HepG2 (cell line): ENCODE data around the gene CRHR1. TPM values are rescaled to one million over a fixed set of nuclear protein-coding genes. Genes with fewer than 3 reads are reported as not detected.

Experiments
- EP300 ChIP-seq, 3 experiments: sonication (generic) in 1 of 3; formaldehyde crosslinking in 1 of 3; IDR thresholded peaks; 2 replicates each; pipeline versions ENCODE4 v1.5.1 to v1.6.1; 2011 to 2020; ENCODE audit warnings: low read depth in 2 of 3, low read length in 2 of 3, borderline replicate concordance in 1 of 3, improper control_type of control experiment in 1 of 3, mild to moderate bottlenecking in 1 of 3, missing genetic modification reagents in 1 of 3, moderate library complexity in 1 of 3
- PRMT3 ChIP-seq: sonication (generic); formaldehyde crosslinking; IDR thresholded peaks from 2 replicates; pipeline ENCODE4 v1.8.1; 2022; ENCODE audit warnings: low read depth, mild to moderate bottlenecking, moderate library complexity, missing genetic modification reagents, borderline replicate concordance
- SCMH1 ChIP-seq: sonication (generic); formaldehyde crosslinking; IDR thresholded peaks from 2 replicates; pipeline ENCODE4 v1.9.0; 2021; ENCODE audit warnings: missing genetic modification reagents, mild to moderate bottlenecking, borderline replicate concordance
- ZMYM3 ChIP-seq: sonication (generic); formaldehyde crosslinking; IDR thresholded peaks from 2 replicates; pipeline ENCODE4 v1.5.1; 2020; ENCODE audit warnings: mild to moderate bottlenecking, missing genetic modification reagents
- ZNF138 ChIP-seq: sonication (generic); formaldehyde crosslinking; IDR thresholded peaks from 2 replicates; pipeline ENCODE4 v1.5.0; 2020; ENCODE audit warnings: mild to moderate bottlenecking, low read depth, missing genetic modification reagents
- ZNF296 ChIP-seq: sonication (generic); formaldehyde crosslinking; conservative IDR thresholded peaks from 2 replicates; pipeline ENCODE4 v1.5.0; 2020; ENCODE audit warnings: mild to moderate bottlenecking, missing genetic modification reagents
- ZNF556 ChIP-seq: sonication (generic); formaldehyde crosslinking; IDR thresholded peaks from 2 replicates; pipeline ENCODE4 v1.4.0; 2020; ENCODE audit warnings: mild to moderate bottlenecking, missing genetic modification reagents, borderline replicate concordance
- ZNF570 ChIP-seq: sonication (generic); formaldehyde crosslinking; IDR thresholded peaks from 2 replicates; pipeline ENCODE4 v1.4.0; 2020; ENCODE audit warnings: mild to moderate bottlenecking, missing genetic modification reagents, borderline replicate concordance
- ZNF644 ChIP-seq: IDR thresholded peaks from 2 replicates; pipeline ENCODE4 v1.6.1; 2016; ENCODE audit warnings: low read depth
- ZNF724P ChIP-seq: sonication (generic); formaldehyde crosslinking; IDR thresholded peaks from 2 replicates; pipeline ENCODE4 v1.8.0; 2022; ENCODE audit warnings: missing genetic modification reagents, borderline replicate concordance
- ZNF766 ChIP-seq: sonication (generic); formaldehyde crosslinking; IDR thresholded peaks from 2 replicates; pipeline ENCODE4 v1.5.0; 2020; ENCODE audit warnings: missing genetic modification reagents, borderline replicate concordance
- polyA plus RNA-seq, 8 experiments: library from polyadenylated mRNA; depleted of rRNA in 3 of 8; stranded (reverse) in 7 of 8; unstranded in 1 of 8; fragments of >200 nt; fragmentation: Illumina TruSeq in 4 of 8; extraction: Trizol in 4 of 8; gene quantifications; 2 replicates each; pipeline versions ENCODE4 v1.2.1 to v1.2.3, GENCODE V29; 2011 to 2016; ENCODE audit warnings: low read depth in 4 of 8, missing spikeins in 1 of 8, mixed read lengths in 1 of 8; ENCODE audit not compliant: insufficient read depth in 1 of 8
- total RNA-seq, 5 experiments: library from RNA; depleted of rRNA; stranded (reverse); fragments of >200 nt; fragmentation: Illumina TruSeq; extraction: Trizol; gene quantifications; 2 replicates each; pipeline ENCODE4 v1.2.3, GENCODE V29; 2016; ENCODE audit warnings: low read depth in 1 of 5
- TF ChIP-seq, protein P1 (sequence below): sonication (generic); formaldehyde crosslinking; IDR thresholded peaks from 2 replicates; pipeline ENCODE4 v1.9.0; 2021; ENCODE audit warnings: missing genetic modification reagents, borderline replicate concordance
- TF ChIP-seq, protein P2 (sequence below): sonication (generic); formaldehyde crosslinking; IDR thresholded peaks from 2 replicates; pipeline ENCODE4 v1.9.0; 2021; ENCODE audit warnings: mild to moderate bottlenecking, missing genetic modification reagents
- TF ChIP-seq, protein P3 (sequence below): sonication (generic); formaldehyde crosslinking; IDR thresholded peaks from 2 replicates; pipeline ENCODE4 v1.4.0; 2020; ENCODE audit warnings: missing genetic modification reagents
- TF ChIP-seq, protein P4 (sequence below): IDR thresholded peaks from 2 replicates; pipeline ENCODE4 v1.6.1; 2016

CRHR1 gene
- total and polyA plus RNA-seq, 2 of the 13 experiments (the other 11 are each of a cell fraction or from before 2014, with no cell fraction given), result not detected

DNA sequence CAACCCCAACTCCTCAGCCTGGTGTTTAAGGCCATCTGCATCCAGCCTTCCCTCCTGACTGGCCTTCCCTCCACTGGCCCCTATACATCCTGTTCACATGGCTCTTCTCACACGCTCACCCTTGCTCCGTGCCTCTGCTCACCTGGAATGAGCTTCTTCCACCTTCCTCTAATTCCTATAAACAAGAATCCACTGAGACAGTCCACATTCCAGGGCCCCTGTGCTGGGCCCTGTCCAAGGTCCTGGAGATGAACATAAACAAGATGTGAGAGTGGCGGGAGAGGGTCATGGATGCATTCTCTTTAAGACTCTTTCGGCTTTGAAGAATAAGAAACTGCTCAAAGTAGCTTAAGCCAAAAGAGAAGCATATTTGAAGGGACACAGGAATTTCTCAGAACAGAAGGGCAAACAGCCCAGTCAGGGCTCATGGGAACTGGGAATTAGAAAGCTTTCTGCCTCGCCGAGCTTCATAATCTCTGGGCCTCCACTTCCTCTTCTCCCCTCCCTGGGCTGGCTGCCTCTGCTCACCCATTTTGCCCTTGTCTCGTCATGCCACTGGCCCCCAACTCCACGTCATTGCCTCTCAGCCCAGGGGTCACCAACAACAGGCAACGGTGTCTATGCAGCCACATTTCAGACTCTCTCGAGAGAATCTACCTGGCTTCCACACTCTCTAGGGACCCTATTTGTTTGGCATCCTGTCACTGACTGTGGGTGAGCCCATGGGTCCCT lies 74.0 kb downstream of the CRHR1 start (continued):
- TF ChIP-seq ZNF570 (no peak), SCMH1 (no peak), ZNF766 (peak; percentile 81; the same call in 1 of the 2 replicates), ZNF724P (CRISPR knock-in tag) (no peak; the same call in 1 of the 2 replicates), ZNF296 (CRISPR knock-in tag) (0 out of 2 replicates have a peak, but pooled peaks have one; percentile 51), EP300 (IDR thresholded peaks at IDR 0.05; ENCODE audit: low read depth in 2 of 2, low read length in 2 of 2) (no peak), EP300 (CRISPR knock-in tag; IDR thresholded peaks at IDR 0.05; ENCODE audit: borderline replicate concordance) (no peak), ZNF644 (peak; percentile 52; the same call in 1 of the 2 replicates), ZNF556 (CRISPR knock-in tag) (no peak), PRMT3 (no peak), ZMYM3 (CRISPR knock-in tag) (no peak), ZNF138 (peak; percentile 64; the same call in 1 of the 2 replicates)
- TF ChIP-seq, protein P1, sequence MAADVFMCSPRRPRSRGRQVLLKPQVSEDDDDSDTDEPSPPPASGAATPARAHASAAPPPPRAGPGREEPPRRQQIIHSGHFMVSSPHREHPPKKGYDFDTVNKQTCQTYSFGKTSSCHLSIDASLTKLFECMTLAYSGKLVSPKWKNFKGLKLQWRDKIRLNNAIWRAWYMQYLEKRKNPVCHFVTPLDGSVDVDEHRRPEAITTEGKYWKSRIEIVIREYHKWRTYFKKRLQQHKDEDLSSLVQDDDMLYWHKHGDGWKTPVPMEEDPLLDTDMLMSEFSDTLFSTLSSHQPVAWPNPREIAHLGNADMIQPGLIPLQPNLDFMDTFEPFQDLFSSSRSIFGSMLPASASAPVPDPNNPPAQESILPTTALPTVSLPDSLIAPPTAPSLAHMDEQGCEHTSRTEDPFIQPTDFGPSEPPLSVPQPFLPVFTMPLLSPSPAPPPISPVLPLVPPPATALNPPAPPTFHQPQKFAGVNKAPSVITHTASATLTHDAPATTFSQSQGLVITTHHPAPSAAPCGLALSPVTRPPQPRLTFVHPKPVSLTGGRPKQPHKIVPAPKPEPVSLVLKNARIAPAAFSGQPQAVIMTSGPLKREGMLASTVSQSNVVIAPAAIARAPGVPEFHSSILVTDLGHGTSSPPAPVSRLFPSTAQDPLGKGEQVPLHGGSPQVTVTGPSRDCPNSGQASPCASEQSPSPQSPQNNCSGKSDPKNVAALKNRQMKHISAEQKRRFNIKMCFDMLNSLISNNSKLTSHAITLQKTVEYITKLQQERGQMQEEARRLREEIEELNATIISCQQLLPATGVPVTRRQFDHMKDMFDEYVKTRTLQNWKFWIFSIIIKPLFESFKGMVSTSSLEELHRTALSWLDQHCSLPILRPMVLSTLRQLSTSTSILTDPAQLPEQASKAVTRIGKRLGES (CRISPR knock-in tag), result peak; percentile 70; the same call in 1 of the 2 replicates
- TF ChIP-seq, protein P2, sequence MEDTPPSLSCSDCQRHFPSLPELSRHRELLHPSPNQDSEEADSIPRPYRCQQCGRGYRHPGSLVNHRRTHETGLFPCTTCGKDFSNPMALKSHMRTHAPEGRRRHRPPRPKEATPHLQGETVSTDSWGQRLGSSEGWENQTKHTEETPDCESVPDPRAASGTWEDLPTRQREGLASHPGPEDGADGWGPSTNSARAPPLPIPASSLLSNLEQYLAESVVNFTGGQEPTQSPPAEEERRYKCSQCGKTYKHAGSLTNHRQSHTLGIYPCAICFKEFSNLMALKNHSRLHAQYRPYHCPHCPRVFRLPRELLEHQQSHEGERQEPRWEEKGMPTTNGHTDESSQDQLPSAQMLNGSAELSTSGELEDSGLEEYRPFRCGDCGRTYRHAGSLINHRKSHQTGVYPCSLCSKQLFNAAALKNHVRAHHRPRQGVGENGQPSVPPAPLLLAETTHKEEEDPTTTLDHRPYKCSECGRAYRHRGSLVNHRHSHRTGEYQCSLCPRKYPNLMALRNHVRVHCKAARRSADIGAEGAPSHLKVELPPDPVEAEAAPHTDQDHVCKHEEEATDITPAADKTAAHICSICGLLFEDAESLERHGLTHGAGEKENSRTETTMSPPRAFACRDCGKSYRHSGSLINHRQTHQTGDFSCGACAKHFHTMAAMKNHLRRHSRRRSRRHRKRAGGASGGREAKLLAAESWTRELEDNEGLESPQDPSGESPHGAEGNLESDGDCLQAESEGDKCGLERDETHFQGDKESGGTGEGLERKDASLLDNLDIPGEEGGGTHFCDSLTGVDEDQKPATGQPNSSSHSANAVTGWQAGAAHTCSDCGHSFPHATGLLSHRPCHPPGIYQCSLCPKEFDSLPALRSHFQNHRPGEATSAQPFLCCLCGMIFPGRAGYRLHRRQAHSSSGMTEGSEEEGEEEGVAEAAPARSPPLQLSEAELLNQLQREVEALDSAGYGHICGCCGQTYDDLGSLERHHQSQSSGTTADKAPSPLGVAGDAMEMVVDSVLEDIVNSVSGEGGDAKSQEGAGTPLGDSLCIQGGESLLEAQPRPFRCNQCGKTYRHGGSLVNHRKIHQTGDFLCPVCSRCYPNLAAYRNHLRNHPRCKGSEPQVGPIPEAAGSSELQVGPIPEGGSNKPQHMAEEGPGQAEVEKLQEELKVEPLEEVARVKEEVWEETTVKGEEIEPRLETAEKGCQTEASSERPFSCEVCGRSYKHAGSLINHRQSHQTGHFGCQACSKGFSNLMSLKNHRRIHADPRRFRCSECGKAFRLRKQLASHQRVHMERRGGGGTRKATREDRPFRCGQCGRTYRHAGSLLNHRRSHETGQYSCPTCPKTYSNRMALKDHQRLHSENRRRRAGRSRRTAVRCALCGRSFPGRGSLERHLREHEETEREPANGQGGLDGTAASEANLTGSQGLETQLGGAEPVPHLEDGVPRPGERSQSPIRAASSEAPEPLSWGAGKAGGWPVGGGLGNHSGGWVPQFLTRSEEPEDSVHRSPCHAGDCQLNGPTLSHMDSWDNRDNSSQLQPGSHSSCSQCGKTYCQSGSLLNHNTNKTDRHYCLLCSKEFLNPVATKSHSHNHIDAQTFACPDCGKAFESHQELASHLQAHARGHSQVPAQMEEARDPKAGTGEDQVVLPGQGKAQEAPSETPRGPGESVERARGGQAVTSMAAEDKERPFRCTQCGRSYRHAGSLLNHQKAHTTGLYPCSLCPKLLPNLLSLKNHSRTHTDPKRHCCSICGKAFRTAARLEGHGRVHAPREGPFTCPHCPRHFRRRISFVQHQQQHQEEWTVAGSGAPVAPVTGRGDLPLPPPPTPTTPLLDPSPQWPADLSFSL, result no peak
- TF ChIP-seq, protein P3, sequence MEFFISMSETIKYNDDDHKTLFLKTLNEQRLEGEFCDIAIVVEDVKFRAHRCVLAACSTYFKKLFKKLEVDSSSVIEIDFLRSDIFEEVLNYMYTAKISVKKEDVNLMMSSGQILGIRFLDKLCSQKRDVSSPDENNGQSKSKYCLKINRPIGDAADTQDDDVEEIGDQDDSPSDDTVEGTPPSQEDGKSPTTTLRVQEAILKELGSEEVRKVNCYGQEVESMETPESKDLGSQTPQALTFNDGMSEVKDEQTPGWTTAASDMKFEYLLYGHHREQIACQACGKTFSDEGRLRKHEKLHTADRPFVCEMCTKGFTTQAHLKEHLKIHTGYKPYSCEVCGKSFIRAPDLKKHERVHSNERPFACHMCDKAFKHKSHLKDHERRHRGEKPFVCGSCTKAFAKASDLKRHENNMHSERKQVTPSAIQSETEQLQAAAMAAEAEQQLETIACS (CRISPR knock-in tag), result no peak
- TF ChIP-seq, protein P4, sequence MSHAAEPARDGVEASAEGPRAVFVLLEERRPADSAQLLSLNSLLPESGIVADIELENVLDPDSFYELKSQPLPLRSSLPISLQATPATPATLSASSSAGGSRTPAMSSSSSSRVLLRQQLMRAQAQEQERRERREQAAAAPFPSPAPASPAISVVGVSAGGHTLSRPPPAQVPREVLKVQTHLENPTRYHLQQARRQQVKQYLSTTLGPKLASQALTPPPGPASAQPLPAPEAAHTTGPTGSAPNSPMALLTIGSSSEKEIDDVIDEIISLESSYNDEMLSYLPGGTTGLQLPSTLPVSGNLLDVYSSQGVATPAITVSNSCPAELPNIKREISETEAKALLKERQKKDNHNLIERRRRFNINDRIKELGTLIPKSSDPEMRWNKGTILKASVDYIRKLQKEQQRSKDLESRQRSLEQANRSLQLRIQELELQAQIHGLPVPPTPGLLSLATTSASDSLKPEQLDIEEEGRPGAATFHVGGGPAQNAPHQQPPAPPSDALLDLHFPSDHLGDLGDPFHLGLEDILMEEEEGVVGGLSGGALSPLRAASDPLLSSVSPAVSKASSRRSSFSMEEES, result peak; percentile 80
